ENCODE results near the gene PES1.
"Not testable (repeated sequence)": the region's sequence is repeated elsewhere in the genome, so short reads cannot be mapped to it uniquely, and the experiment has no call there.

Gene PES1

GRCh38 chr22:30598986-30599385, 7.3 kb upstream of the PES1 start:
- Mint-ChIP-seq H3K27ac (no peak overlapping the region), H3K4me3 (no peak overlapping the region), H3K27me3 (no peaks in the 10 kb centered on the region), H3K4me1 (peaks cover 9% of the 10 kb centered on the region), H3K9me3 (no peaks in the 10 kb centered on the region)
- ATAC-seq = no peak
- no peak for DNase-seq

- Mint-ChIP-seq H3K4me3 (no peak overlapping the region), H3K27me3 (no peaks in the 10 kb centered on the region), H3K27ac (no peak overlapping the region), H3K9me3 (no peaks in the 10 kb centered on the region), H3K4me1 (peaks cover 2% of the 10 kb centered on the region)
- DNase-seq = no peak
- no peak for ATAC-seq
Measured at GRCh38 chr22:30596886-30597285, 5.2 kb upstream of the PES1 start.

- no peaks in the 10 kb centered on the region for H3K27me3 Mint-ChIP-seq
- ATAC-seq (no peak), DNase-seq (no peak)
- no peak overlapping the region for H3K4me3 Mint-ChIP-seq
- no peaks in the 10 kb centered on the region for H3K9me3 Mint-ChIP-seq
- no peaks in the 10 kb centered on the region for H3K4me1 Mint-ChIP-seq
- H3K27ac Mint-ChIP-seq = no peak overlapping the region
Measured at GRCh38 chr22:30596199-30596598, 4.5 kb upstream of the PES1 start.

- not testable (repeated sequence) for H3K4me1 Mint-ChIP-seq, H3K4me3 Mint-ChIP-seq
Measured at GRCh38 chr22:30592360-30592713, 627 bp upstream of the PES1 start.

GRCh38 chr22:30591191-30591587, 521 bp downstream of the PES1 start:
- ATAC-seq = no peak
- no peaks in the 10 kb centered on the region for H3K9me3 Mint-ChIP-seq
- no peak overlapping the region for H3K4me3 Mint-ChIP-seq
- no peak overlapping the region for H3K27ac Mint-ChIP-seq
- no peaks in the 10 kb centered on the region for H3K27me3 Mint-ChIP-seq
- DNase-seq = peak; percentile 8 to 18
- no peaks in the 10 kb centered on the region for H3K4me1 Mint-ChIP-seq

More at GRCh38 chr22:30592360-30592713, 627 bp upstream of the PES1 start:
- H3K27ac Mint-ChIP-seq, H3K9me3 Mint-ChIP-seq, ATAC-seq, H3K27me3 Mint-ChIP-seq, DNase-seq: not testable (repeated sequence)

- no peak for DNase-seq
- Mint-ChIP-seq H3K9me3 (no peaks in the 10 kb centered on the region), H3K27ac (no peak overlapping the region), H3K27me3 (no peaks in the 10 kb centered on the region), H3K4me1 (no peaks in the 10 kb centered on the region), H3K4me3 (no peak overlapping the region)
- ATAC-seq = no peak
Measured at GRCh38 chr22:30586414-30586813, 5.3 kb downstream of the PES1 start.

- DNase-seq = no peak
- no peak overlapping the region for H3K4me3 Mint-ChIP-seq
- ATAC-seq = no peak
- H3K27ac Mint-ChIP-seq = peak overlapping the region in 1 of 2 donors; percentile 82
- H3K9me3 Mint-ChIP-seq = no peaks in the 10 kb centered on the region
- H3K27me3 Mint-ChIP-seq = no peaks in the 10 kb centered on the region
- H3K4me1 Mint-ChIP-seq = no peaks in the 10 kb centered on the region
Measured at GRCh38 chr22:30584441-30584840, 7.3 kb downstream of the PES1 start.

- no peaks in the 10 kb centered on the region for H3K27me3 Mint-ChIP-seq
- DNase-seq (no peak), ATAC-seq (no peak)
- no peaks in the 10 kb centered on the region for H3K4me1 Mint-ChIP-seq
- H3K4me3 Mint-ChIP-seq = no peak overlapping the region
- H3K9me3 Mint-ChIP-seq = no peaks in the 10 kb centered on the region
- H3K27ac Mint-ChIP-seq = peak overlapping the region in 1 of 2 donors; percentile 24
Measured at GRCh38 chr22:30582788-30583545, 8.7 kb downstream of the PES1 start.

- ATAC-seq (no peak), DNase-seq (no peak)
- H3K9me3 Mint-ChIP-seq = no peaks in the 10 kb centered on the region
- H3K27ac Mint-ChIP-seq = no peak overlapping the region
- no peaks in the 10 kb centered on the region for H3K27me3 Mint-ChIP-seq
- no peak overlapping the region for H3K4me3 Mint-ChIP-seq
- no peaks in the 10 kb centered on the region for H3K4me1 Mint-ChIP-seq
Measured at GRCh38 chr22:30582051-30582450, 9.7 kb downstream of the PES1 start.

- H3K27ac Mint-ChIP-seq = no peak overlapping the region
- H3K27me3 Mint-ChIP-seq = no peaks in the 10 kb centered on the region
- ATAC-seq (no peak), DNase-seq (no peak)
- H3K9me3 Mint-ChIP-seq = no peaks in the 10 kb centered on the region
- H3K4me1 Mint-ChIP-seq = peaks cover 7% of the 10 kb centered on the region
- no peak overlapping the region for H3K4me3 Mint-ChIP-seq
Measured at GRCh38 chr22:30580896-30581295, 10.8 kb downstream of the PES1 start.

GRCh38 chr22:30578481-30578880, 13.2 kb downstream of the PES1 start:
- no peak for DNase-seq
- H3K4me3 Mint-ChIP-seq = no peak overlapping the region
- H3K9me3 Mint-ChIP-seq = no peaks in the 10 kb centered on the region
- H3K4me1 Mint-ChIP-seq = peaks cover 18% of the 10 kb centered on the region
- H3K27ac Mint-ChIP-seq = no peak overlapping the region
- ATAC-seq = no peak
- H3K27me3 Mint-ChIP-seq = no peaks in the 10 kb centered on the region

- H3K27ac Mint-ChIP-seq = no peak overlapping the region
- no peak overlapping the region for H3K4me3 Mint-ChIP-seq
- no peaks in the 10 kb centered on the region for H3K9me3 Mint-ChIP-seq
- DNase-seq = no peak
- ATAC-seq = no peak
- H3K27me3 Mint-ChIP-seq = no peaks in the 10 kb centered on the region
- H3K4me1 Mint-ChIP-seq = peaks cover 18% of the 10 kb centered on the region
Measured at GRCh38 chr22:30575859-30576258, 15.9 kb downstream of the PES1 start.

GRCh38 chr22:30574997-30575671, 16.6 kb downstream of the PES1 start:
- H3K27ac Mint-ChIP-seq = peak overlapping the region in 1 of 2 donors; percentile 94
- peaks cover 18% of the 10 kb centered on the region for H3K4me1 Mint-ChIP-seq
- no peaks in the 10 kb centered on the region for H3K9me3 Mint-ChIP-seq
- DNase-seq (no peak), ATAC-seq (no peak)
- no peaks in the 10 kb centered on the region for H3K27me3 Mint-ChIP-seq
- H3K4me3 Mint-ChIP-seq = no peak overlapping the region

- ATAC-seq (peak; percentile 46), DNase-seq (no peak)
- Mint-ChIP-seq H3K27me3 (no peaks in the 10 kb centered on the region), H3K4me3 (no peak within 1 kb of the TSS), H3K4me1 (peaks cover 18% of the 10 kb centered on the region), H3K27ac (peak within 1 kb of the TSS in 1 of 2 donors; percentile 94), H3K9me3 (no peaks in the 10 kb centered on the region)
Measured at GRCh38 chr22:30574095-30574981, 17.4 kb downstream of the PES1 start, which contains the start of gene GAL3ST1. Gene GAL3ST1, minus strand, starts transcription at chr22:30574665. Its CDS starts 17,273 bp downstream, at chr22:30557392.

- peak; percentile 39 for ATAC-seq
- peaks cover 18% of the 10 kb centered on the region for H3K4me1 Mint-ChIP-seq
- H3K9me3 Mint-ChIP-seq = no peaks in the 10 kb centered on the region
- no peak for DNase-seq
- no peaks in the 10 kb centered on the region for H3K27me3 Mint-ChIP-seq
- peak overlapping the region in 1 of 2 donors; percentile 69 for H3K27ac Mint-ChIP-seq
- H3K4me3 Mint-ChIP-seq = no peak overlapping the region
Measured at GRCh38 chr22:30573594-30574094, 18.1 kb downstream of the PES1 start.
